Stimulated activated CD8-positive, alpha-beta memory T cell treated with anti-CD3 and anti-CD28 coated beads, Interleukin-4, amount 100 ng/mL, for 1 hour (primary cell): Measurements from ENCODE around the gene RFC4.
"Not testable (repeated sequence)": the region's sequence is repeated elsewhere in the genome, so short reads cannot be mapped to it uniquely, and the experiment has no call there.

Experiments
- DNase-seq, 2 donors: peaks; one replicate each; pipeline ENCODE4 v3.0.0-alpha.2; 2020; ENCODE audit warnings: low read depth in 2 of 2, low spot score in 1 of 2

Gene RFC4

GRCh38 chr3:186825294-186825821, 19.1 kb upstream of the RFC4 start:
- DNase-seq, result peak in 1 of 2 donors; percentile 3

GRCh38 chr3:186824430-186825139, 18.3 kb upstream of the RFC4 start:
- no peak for DNase-seq

- no peak for DNase-seq
These were observed 17.1 kb upstream of the RFC4 start for GRCh38 chr3:186823386-186823785.

GRCh38 chr3:186822388-186822759, 16.1 kb upstream of the RFC4 start:
- not testable (repeated sequence) for DNase-seq

- no peak for DNase-seq
These were observed 15.4 kb upstream of the RFC4 start for GRCh38 chr3:186821429-186822387.

- DNase-seq, result no peak
These were observed 12.7 kb upstream of the RFC4 start for GRCh38 chr3:186818956-186819355.

- no peak for DNase-seq
These were observed 12.2 kb upstream of the RFC4 start for GRCh38 chr3:186818516-186818915.

GRCh38 chr3:186815435-186815834, 9.2 kb upstream of the RFC4 start:
- DNase-seq, result no peak

- no peak for DNase-seq
These were observed 7.8 kb upstream of the RFC4 start for GRCh38 chr3:186814100-186814499.

- not testable (repeated sequence) for DNase-seq
These were observed 5.0 kb upstream of the RFC4 start for GRCh38 chr3:186811313-186811712.

GRCh38 chr3:186810336-186810996, 4.2 kb upstream of the RFC4 start:
- DNase-seq, result no peak

- DNase-seq, result no peak
These were observed 949 bp upstream of the RFC4 start for GRCh38 chr3:186807231-186807630.

- DNase-seq, result not testable (repeated sequence)
These were observed 2.8 kb downstream of the RFC4 start for GRCh38 chr3:186803447-186803846.

GRCh38 chr3:186802701-186803100, 3.6 kb downstream of the RFC4 start:
- DNase-seq, result no peak

GRCh38 chr3:186800285-186800684, 6.0 kb downstream of the RFC4 start:
- no peak for DNase-seq

- DNase-seq, result no peak
These were observed 7.9 kb downstream of the RFC4 start for GRCh38 chr3:186798239-186798874.

GRCh38 chr3:186790261-186790981, 15.9 kb downstream of the RFC4 start:
- no peak for DNase-seq

- no peak for DNase-seq
These were observed 16.6 kb downstream of the RFC4 start for GRCh38 chr3:186789554-186790260.

- DNase-seq, result no peak
These were observed 17.6 kb downstream of the RFC4 start for GRCh38 chr3:186788482-186789370.
